Stimulated activated CD4-positive, alpha-beta T cell treated with anti-CD3 and anti-CD28 coated beads, Interleukin-15, amount 100 ng/mL, for 24 hours (primary cell): ENCODE measurements around the gene DGKD.

Source experiments
- DNase-seq: peaks from one replicate; pipeline ENCODE4 v3.0.0-alpha.2; 2020

DGKD gene

GRCh38 chr2:233481368-233482142, 127.3 kb downstream of the DGKD start:
- DNase-seq, result no peak

- DNase-seq, result no peak
These were observed 128.3 kb downstream of the DGKD start for GRCh38 chr2:233482616-233483015.

GRCh38 chr2:233485726-233486125, 131.4 kb downstream of the DGKD start:
- no peak for DNase-seq

GRCh38 chr2:233486357-233486756, 132.1 kb downstream of the DGKD start:
- no peak for DNase-seq

- no peak for DNase-seq
These were observed 132.7 kb downstream of the DGKD start for GRCh38 chr2:233486778-233487552.

- no peak for DNase-seq
These were observed 133.6 kb downstream of the DGKD start for GRCh38 chr2:233487748-233488345.

- no peak for DNase-seq
These were observed 134.8 kb downstream of the DGKD start for GRCh38 chr2:233489143-233489542.

- no peak for DNase-seq
These were observed 135.4 kb downstream of the DGKD start for GRCh38 chr2:233489666-233490065.

GRCh38 chr2:233490831-233491230, 136.5 kb downstream of the DGKD start:
- no peak for DNase-seq

- DNase-seq, result no peak
These were observed 137.0 kb downstream of the DGKD start for GRCh38 chr2:233491326-233491725.

GRCh38 chr2:233492078-233492477, 137.8 kb downstream of the DGKD start:
- DNase-seq, result no peak

- DNase-seq, result no peak
These were observed 138.5 kb downstream of the DGKD start for GRCh38 chr2:233492751-233493150.

- DNase-seq, result no peak
These were observed 141.5 kb downstream of the DGKD start for GRCh38 chr2:233495503-233496496.

- DNase-seq, result no peak
These were observed 143.4 kb downstream of the DGKD start for GRCh38 chr2:233497692-233498091.

- DNase-seq, result no peak
These were observed 143.8 kb downstream of the DGKD start for GRCh38 chr2:233498126-233498525.

GRCh38 chr2:233499928-233500327, 145.6 kb downstream of the DGKD start:
- DNase-seq, result no peak

GRCh38 chr2:233501198-233502076, 147.1 kb downstream of the DGKD start:
- no peak for DNase-seq

- no peak for DNase-seq
These were observed 149.2 kb downstream of the DGKD start for GRCh38 chr2:233503481-233503880.

- DNase-seq, result no peak
These were observed 149.8 kb downstream of the DGKD start for GRCh38 chr2:233503947-233504637.

GRCh38 chr2:233513953-233514655, 159.8 kb downstream of the DGKD start:
- DNase-seq, result no peak
